H1 (cell line): ENCODE results near the gene AATK. TPM values are rescaled to one million over a fixed set of nuclear protein-coding genes. Genes with fewer than 3 reads are reported as not detected.

Experiments
- EGR1 ChIP-seq: IDR thresholded peaks from 2 replicates; pipeline ENCODE4 v1.6.1; 2011; ENCODE audit warnings: low read depth, low read length, borderline replicate concordance
- polyA plus RNA-seq, 7 experiments: library from polyadenylated mRNA; depleted of rRNA in 3 of 7; stranded (reverse) in 5 of 7; unstranded in 2 of 7; fragments of >200 nt in 5 of 7; fragments of 200-250 nt in 2 of 7; gene quantifications; 1 replicate in 5 of 7; 2 replicates in 1 of 7; 4 replicates in 1 of 7; pipeline versions ENCODE4 v1.2.1 to v1.2.3, GENCODE V29; 2011 to 2013; ENCODE audit warnings: missing spikeins in 2 of 7, mixed read lengths in 2 of 7
- total RNA-seq: library from RNA; stranded (reverse); fragmentation: NEBNext Ultra II Directional; extraction: Animal tissue kit (Norgen Biotek cat#: 25700); gene quantifications from 2 replicates; pipeline ENCODE4 v1.2.1, GENCODE V29; 2021

Gene AATK
- total and polyA plus RNA-seq, 2 of the 8 experiments (the other 6 are each of a cell fraction or from before 2014, with no cell fraction given) = 1.7 to 3.5 TPM

GRCh38 chr17:81102869-81103268 is 63.2 kb downstream of the AATK start (continued):
- no peak for TF ChIP-seq EGR1
